CD4-positive, CD25-positive, alpha-beta regulatory T cell (primary cell): Measurements from ENCODE around the gene PIK3R1. TPM values are rescaled to one million over a fixed set of nuclear protein-coding genes. Genes with fewer than 3 reads are reported as not detected.

Experiments used
- ATAC-seq, 2 donors: fragments of 150-1000 bp; cut with Tn5 transposase; one replicate each; pipeline ENCODE4 v1.10.0; 2021; ENCODE audit warnings: low read depth in 2 of 2, moderate number of reproducible peaks in 2 of 2, moderate library complexity in 1 of 2
- DNase-seq, 3 donors: peaks; one replicate each; pipeline versions ENCODE4 v3.0.0 to v3.0.0-alpha.2; 2012 to 2022; ENCODE audit warnings: mixed read lengths in 1 of 3
- H3K27ac ChIP-seq: one replicate; pipeline ENCODE4 v1.7.0; 2013; ENCODE audit warnings: mild to moderate bottlenecking, low read length; ENCODE audit not compliant: insufficient read depth, poor library complexity, severe bottlenecking
- H3K27me3 ChIP-seq: one replicate; pipeline ENCODE4 v1.7.0; 2013; ENCODE audit warnings: low read length; ENCODE audit not compliant: control insufficient read depth, insufficient read depth
- H3K36me3 ChIP-seq: one replicate; pipeline ENCODE4 v1.7.0; 2013; ENCODE audit warnings: mild to moderate bottlenecking, low read length, moderate library complexity; ENCODE audit not compliant: control insufficient read depth, insufficient read depth
- H3K4me1 ChIP-seq: 2 replicates; pipeline ENCODE4 v1.7.0; 2013; ENCODE audit warnings: mild to moderate bottlenecking, low read length; ENCODE audit not compliant: insufficient read depth, control insufficient read depth, poor library complexity, severe bottlenecking
- H3K4me3 ChIP-seq: one replicate; pipeline ENCODE4 v1.7.0; 2013; ENCODE audit warnings: low read depth, mild to moderate bottlenecking, low read length, moderate library complexity
- H3K9me3 ChIP-seq, 2 experiments: 1 replicate in 1 of 2; 2 replicates in 1 of 2; pipeline ENCODE4 v1.7.0; 2013; ENCODE audit warnings: low read length in 2 of 2, mild to moderate bottlenecking in 1 of 2, moderate library complexity in 1 of 2; ENCODE audit not compliant: control insufficient read depth in 2 of 2
- H3K27ac Mint-ChIP-seq, 3 donors: one replicate each; pipeline ENCODE4 v1.8.0; 2020 to 2022; ENCODE audit warnings: mild to moderate bottlenecking in 3 of 3, mixed read lengths in 3 of 3, moderate library complexity in 2 of 3
- H3K27me3 Mint-ChIP-seq: one replicate; pipeline ENCODE4 v1.8.0; 2022; ENCODE audit warnings: mild to moderate bottlenecking, mixed read lengths
- H3K36me3 Mint-ChIP-seq: one replicate; pipeline ENCODE4 v1.8.0; 2020; ENCODE audit warnings: mixed read lengths
- H3K4me1 Mint-ChIP-seq, 4 donors: one replicate each; pipeline ENCODE4 v1.8.0; 2020 to 2022; ENCODE audit warnings: mixed read lengths in 4 of 4, mild to moderate bottlenecking in 1 of 4
- H3K4me3 Mint-ChIP-seq, 4 donors: one replicate each; pipeline ENCODE4 v1.8.0; 2020 to 2022; ENCODE audit warnings: mild to moderate bottlenecking in 4 of 4, mixed read lengths in 4 of 4, moderate library complexity in 3 of 4
- H3K9me3 Mint-ChIP-seq, 7 donors: one replicate each; pipeline ENCODE4 v1.8.0; 2020 to 2022; ENCODE audit warnings: mixed read lengths in 7 of 7, mild to moderate bottlenecking in 3 of 7, moderate library complexity in 2 of 7
- polyA plus RNA-seq, 4 donors: library from polyadenylated mRNA; unstranded; fragments of 300-500 nt; fragmentation: Illumina TruSeq; gene quantifications; one replicate each; pipeline ENCODE4 v1.2.3, GENCODE V29; 2021
- total RNA-seq: library from RNA; stranded (reverse); gene quantifications from one replicate; pipeline ENCODE4 v1.2.3, GENCODE V29; 2022

The PIK3R1 gene
- total and polyA plus RNA-seq, 5 donors from 2014 or later, result 75.9 to 366 (median 120) TPM

DNA sequence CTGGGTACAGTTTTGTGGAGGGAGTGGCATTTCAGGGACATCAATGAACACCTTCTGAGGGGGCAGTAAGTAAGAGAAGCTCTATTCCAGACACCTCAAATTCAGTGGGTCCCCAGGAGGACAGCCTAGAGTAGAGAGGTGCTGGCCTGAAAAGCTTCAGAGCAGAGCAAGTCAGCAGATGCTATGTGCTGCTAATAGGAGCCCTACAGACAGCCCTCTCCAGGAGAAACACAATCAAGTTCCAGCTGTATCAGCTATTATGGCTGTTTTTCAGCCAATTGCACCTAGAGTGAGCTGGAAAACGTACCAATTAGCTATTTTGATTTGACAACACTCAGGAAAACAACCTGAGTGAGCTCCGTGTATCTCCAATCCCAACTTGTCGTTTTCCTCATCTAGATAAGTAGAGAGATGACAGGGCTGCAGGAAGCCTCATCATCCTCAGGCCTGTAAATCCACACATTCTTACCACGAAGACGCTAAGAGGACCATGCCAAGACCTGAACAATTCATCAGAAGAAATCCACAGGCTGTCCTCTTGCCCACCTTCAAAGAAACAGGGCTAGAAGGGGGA lies 104.9 kb downstream of the PIK3R1 start:
- Histone ChIP-seq H3K27me3 (peaks cover 2% of the 10 kb centered on the region), H3K27ac (no peak overlapping the region), H3K9me3 (no peaks in the 10 kb centered on the region), H3K4me3 (no peak overlapping the region), H3K36me3 (no peaks in the 10 kb centered on the region), H3K4me1 (peaks cover 8% of the 10 kb centered on the region)
- H3K27ac Mint-ChIP-seq, result peak overlapping the region in 1 of 3 donors; percentile 62
- no peak for DNase-seq
- H3K4me3 Mint-ChIP-seq, result no peak overlapping the region
- peaks cover 11% of the 10 kb centered on the region for H3K27me3 Mint-ChIP-seq
- H3K9me3 Mint-ChIP-seq, result peaks cover 0 to 3% (median 0%) of the 10 kb centered on the region in 7 donors
- peaks cover 3% of the 10 kb centered on the region for H3K36me3 Mint-ChIP-seq
- ATAC-seq, result no peak
- H3K4me1 Mint-ChIP-seq, result peaks cover 0 to 9% (median 3%) of the 10 kb centered on the region in 4 donors

- peaks cover 0 to 3% (median 0%) of the 10 kb centered on the region in 7 donors for H3K9me3 Mint-ChIP-seq
Observed at GRCh38 chr5:68325065-68325580, 109.6 kb downstream of the PIK3R1 start.

GRCh38 chr5:68329554-68330255 lies 114.1 kb downstream of the PIK3R1 start:
- Mint-ChIP-seq H3K36me3 (peaks cover 1% of the 10 kb centered on the region), H3K27me3 (peaks cover 22% of the 10 kb centered on the region)

More at GRCh38 chr5:68325065-68325580, 109.6 kb downstream of the PIK3R1 start:
- Mint-ChIP-seq H3K27ac (no peak overlapping the region), H3K27me3 (peaks cover 20% of the 10 kb centered on the region), H3K4me1 (no peaks in the 10 kb centered on the region), H3K36me3 (peaks cover 3% of the 10 kb centered on the region), H3K4me3 (no peak overlapping the region)
- peaks cover 8% of the 10 kb centered on the region for H3K27me3 ChIP-seq
- ATAC-seq (no peak), DNase-seq (no peak)
- no peak overlapping the region for H3K4me3 ChIP-seq
- no peaks in the 10 kb centered on the region for H3K4me1 ChIP-seq
- H3K9me3 ChIP-seq, result no peaks in the 10 kb centered on the region
- H3K27ac ChIP-seq, result no peak overlapping the region
- no peaks in the 10 kb centered on the region for H3K36me3 ChIP-seq

GRCh38 chr5:68330574-68330973 lies 115.0 kb downstream of the PIK3R1 start:
- Mint-ChIP-seq H3K36me3 (no peaks in the 10 kb centered on the region), H3K27me3 (peaks cover 20% of the 10 kb centered on the region), H3K9me3 (no peaks in the 10 kb centered on the region), H3K4me1 (peaks cover 0 to 2% (median 0%) of the 10 kb centered on the region in 4 donors), H3K27ac (no peak overlapping the region), H3K4me3 (no peak overlapping the region)
- H3K4me1 ChIP-seq, result no peaks in the 10 kb centered on the region
- no peak overlapping the region for H3K27ac ChIP-seq
- H3K4me3 ChIP-seq, result no peak overlapping the region
- DNase-seq, result no peak
- peaks cover 7% of the 10 kb centered on the region for H3K27me3 ChIP-seq
- H3K36me3 ChIP-seq, result no peaks in the 10 kb centered on the region
- ATAC-seq, result no peak
- no peaks in the 10 kb centered on the region for H3K9me3 ChIP-seq

More at GRCh38 chr5:68329554-68330255, 114.1 kb downstream of the PIK3R1 start:
- Histone ChIP-seq H3K27ac (no peak overlapping the region), H3K4me3 (no peak overlapping the region), H3K9me3 (no peaks in the 10 kb centered on the region), H3K27me3 (peaks cover 7% of the 10 kb centered on the region), H3K36me3 (no peaks in the 10 kb centered on the region), H3K4me1 (no peaks in the 10 kb centered on the region)
- DNase-seq (no peak), ATAC-seq (no peak)
- H3K4me3 Mint-ChIP-seq, result no peak overlapping the region
- no peak overlapping the region for H3K27ac Mint-ChIP-seq
- H3K4me1 Mint-ChIP-seq, result peaks cover 0 to 2% (median 0%) of the 10 kb centered on the region in 4 donors
- H3K9me3 Mint-ChIP-seq, result peaks cover 0 to under 1% (median 0%) of the 10 kb centered on the region in 7 donors

DNA sequence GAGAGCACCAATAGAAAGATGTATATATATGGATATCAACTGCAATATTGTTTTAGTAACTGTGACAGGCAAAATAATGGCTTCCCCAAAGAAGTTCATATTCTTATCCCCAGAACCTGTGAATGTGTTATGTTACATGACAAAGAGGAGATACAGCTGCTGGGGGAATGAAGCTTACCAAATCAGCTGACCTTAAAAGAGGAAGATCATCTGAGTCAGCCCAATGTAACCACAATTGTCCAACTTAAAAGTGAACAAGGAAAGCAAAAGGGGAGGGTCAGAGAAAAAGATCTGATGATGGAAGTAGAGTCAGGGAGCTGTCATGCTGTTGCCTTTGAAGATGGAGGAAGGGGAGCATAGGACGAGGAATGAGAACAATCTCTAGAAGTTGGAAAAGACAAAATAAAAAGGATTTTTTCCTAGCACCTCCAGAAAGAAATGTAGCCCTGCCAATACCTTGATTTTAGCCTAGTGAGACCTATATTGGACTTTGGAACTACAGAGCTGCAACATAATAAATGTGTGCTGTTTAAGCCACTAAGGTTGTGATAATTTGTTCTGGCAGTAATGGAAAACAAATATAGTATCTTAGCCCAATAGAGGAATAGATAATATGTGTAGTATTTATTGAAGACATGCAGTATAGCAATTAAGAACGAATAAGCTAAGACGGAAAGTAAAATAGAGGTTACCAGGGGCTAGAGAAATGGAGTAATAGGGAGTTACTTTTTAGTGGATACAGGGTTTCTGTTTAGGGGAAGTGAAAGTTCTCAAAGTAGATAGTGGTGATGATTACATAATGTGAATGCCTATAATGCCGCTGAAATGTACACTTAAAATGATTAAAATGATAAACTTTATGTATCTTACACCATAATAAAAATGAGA lies 115.9 kb downstream of the PIK3R1 start:
- no peak for ATAC-seq
- no peak for DNase-seq
- H3K27me3 ChIP-seq, result peaks cover 7% of the 10 kb centered on the region

DNA sequence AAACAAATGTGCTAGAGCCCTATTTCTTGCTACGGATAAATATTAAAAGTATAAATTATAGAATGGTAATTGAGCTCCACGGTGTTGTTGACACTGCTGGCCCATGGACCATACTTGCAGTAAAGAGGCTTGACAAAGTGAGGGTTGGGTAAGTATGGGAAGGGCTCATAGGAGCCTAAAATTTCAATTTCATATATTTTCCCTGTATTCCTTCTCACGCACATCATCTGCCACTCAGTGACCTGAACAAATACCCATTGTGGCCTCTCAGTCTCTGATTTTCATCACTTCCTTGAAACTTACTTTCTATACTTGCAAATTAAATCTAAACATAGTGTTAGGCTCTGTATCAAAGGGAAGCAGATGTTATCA lies 116.5 kb downstream of the PIK3R1 start:
- Mint-ChIP-seq H3K4me3 (no peak overlapping the region), H3K36me3 (no peaks in the 10 kb centered on the region), H3K27me3 (peaks cover 20% of the 10 kb centered on the region), H3K9me3 (no peaks in the 10 kb centered on the region), H3K27ac (no peak overlapping the region), H3K4me1 (peaks cover 0 to 2% (median 0%) of the 10 kb centered on the region in 4 donors)
- no peak overlapping the region for H3K27ac ChIP-seq
- H3K4me3 ChIP-seq, result no peak overlapping the region
- peaks cover 7% of the 10 kb centered on the region for H3K27me3 ChIP-seq
- no peak for DNase-seq
- no peaks in the 10 kb centered on the region for H3K4me1 ChIP-seq
- ATAC-seq, result no peak
- no peaks in the 10 kb centered on the region for H3K36me3 ChIP-seq
- no peaks in the 10 kb centered on the region for H3K9me3 ChIP-seq

More for the DNA sequence above, 115.9 kb downstream of the PIK3R1 start:
- no peak overlapping the region for H3K4me3 ChIP-seq
- H3K36me3 ChIP-seq, result no peaks in the 10 kb centered on the region
- H3K27me3 Mint-ChIP-seq, result peaks cover 20% of the 10 kb centered on the region
- no peak overlapping the region for H3K4me3 Mint-ChIP-seq
- no peaks in the 10 kb centered on the region for H3K9me3 Mint-ChIP-seq
- no peaks in the 10 kb centered on the region for H3K36me3 Mint-ChIP-seq
- peaks cover 0 to 2% (median 0%) of the 10 kb centered on the region in 4 donors for H3K4me1 Mint-ChIP-seq
- no peaks in the 10 kb centered on the region for H3K9me3 ChIP-seq
- no peak overlapping the region for H3K27ac Mint-ChIP-seq
- no peaks in the 10 kb centered on the region for H3K4me1 ChIP-seq
- no peak overlapping the region for H3K27ac ChIP-seq

GRCh38 chr5:68332556-68332955 lies 117.0 kb downstream of the PIK3R1 start:
- H3K4me3 ChIP-seq, result no peak overlapping the region
- Mint-ChIP-seq H3K36me3 (no peaks in the 10 kb centered on the region), H3K27me3 (peaks cover 17% of the 10 kb centered on the region), H3K9me3 (no peaks in the 10 kb centered on the region), H3K4me3 (no peak overlapping the region), H3K27ac (no peak overlapping the region), H3K4me1 (peaks cover 0 to 2% (median 0%) of the 10 kb centered on the region in 4 donors)
- ATAC-seq (no peak), DNase-seq (no peak)
- no peaks in the 10 kb centered on the region for H3K4me1 ChIP-seq
- H3K36me3 ChIP-seq, result no peaks in the 10 kb centered on the region
- no peak overlapping the region for H3K27ac ChIP-seq
- no peaks in the 10 kb centered on the region for H3K9me3 ChIP-seq
- peaks cover 5% of the 10 kb centered on the region for H3K27me3 ChIP-seq
